ENCODE measurements around the gene BOD1L1.
A peak's percentile ranks its signal among the peaks of the same experiment; 100 is the strongest.

Gene BOD1L1

DNA sequence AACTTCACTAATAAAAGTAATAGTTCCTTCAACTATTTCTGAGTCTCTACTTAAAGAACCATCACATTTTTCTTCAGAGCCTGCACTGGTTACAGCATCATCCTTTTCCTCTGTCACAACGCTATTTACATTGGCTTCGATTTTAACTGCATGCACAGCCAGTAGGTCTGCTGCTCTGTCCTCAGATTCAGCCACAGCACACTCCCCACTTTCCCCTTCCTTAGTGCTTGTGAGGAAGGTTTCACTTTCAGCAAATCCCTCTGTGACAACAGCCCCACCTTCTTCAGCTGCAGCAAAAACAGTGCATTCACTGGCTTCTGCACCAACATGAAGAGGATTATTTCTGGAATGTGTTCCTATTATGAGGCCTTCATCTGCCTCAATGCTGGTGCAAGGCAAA is 25.7 kb downstream of the BOD1L1 start:
- TF ChIP-seq, protein P1, sequence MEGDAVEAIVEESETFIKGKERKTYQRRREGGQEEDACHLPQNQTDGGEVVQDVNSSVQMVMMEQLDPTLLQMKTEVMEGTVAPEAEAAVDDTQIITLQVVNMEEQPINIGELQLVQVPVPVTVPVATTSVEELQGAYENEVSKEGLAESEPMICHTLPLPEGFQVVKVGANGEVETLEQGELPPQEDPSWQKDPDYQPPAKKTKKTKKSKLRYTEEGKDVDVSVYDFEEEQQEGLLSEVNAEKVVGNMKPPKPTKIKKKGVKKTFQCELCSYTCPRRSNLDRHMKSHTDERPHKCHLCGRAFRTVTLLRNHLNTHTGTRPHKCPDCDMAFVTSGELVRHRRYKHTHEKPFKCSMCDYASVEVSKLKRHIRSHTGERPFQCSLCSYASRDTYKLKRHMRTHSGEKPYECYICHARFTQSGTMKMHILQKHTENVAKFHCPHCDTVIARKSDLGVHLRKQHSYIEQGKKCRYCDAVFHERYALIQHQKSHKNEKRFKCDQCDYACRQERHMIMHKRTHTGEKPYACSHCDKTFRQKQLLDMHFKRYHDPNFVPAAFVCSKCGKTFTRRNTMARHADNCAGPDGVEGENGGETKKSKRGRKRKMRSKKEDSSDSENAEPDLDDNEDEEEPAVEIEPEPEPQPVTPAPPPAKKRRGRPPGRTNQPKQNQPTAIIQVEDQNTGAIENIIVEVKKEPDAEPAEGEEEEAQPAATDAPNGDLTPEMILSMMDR (IDR thresholded peaks at IDR 0.05; ENCODE audit: low read depth, low read length), result no peak
- H3K4me3 ChIP-seq (replicated peaks in 1 of 2; ENCODE audit: low read depth in 2 of 2, low read length in 2 of 2), result no peak overlapping the region
- DNase-seq (ENCODE audit: low read depth in 2 of 2), result no peak

DNA sequence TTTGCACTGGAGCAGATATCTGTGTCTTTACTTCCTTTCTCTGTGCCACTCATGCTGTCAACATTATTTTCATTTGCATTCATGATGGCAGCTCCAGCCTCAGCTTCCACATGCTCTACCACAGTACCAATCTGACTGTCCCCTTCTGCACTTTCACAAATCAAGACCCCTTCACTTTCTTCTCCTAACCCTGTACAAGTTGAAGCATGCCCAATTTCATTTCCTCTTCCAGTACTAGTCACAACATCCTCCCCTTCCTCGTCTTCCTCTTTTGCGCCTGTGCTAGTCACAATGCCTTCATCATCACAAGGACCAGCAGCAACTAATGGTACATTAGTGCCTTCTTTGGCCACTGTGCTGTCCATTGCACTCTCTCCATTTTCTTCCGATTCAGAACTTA is 26.5 kb downstream of the BOD1L1 start:
- no peak overlapping the region for H3K4me3 ChIP-seq (replicated peaks in 1 of 2; ENCODE audit: low read depth in 2 of 2, low read length in 2 of 2)
- TF ChIP-seq, protein P1 (IDR thresholded peaks at IDR 0.05; ENCODE audit: low read depth, low read length), result no peak
- DNase-seq (ENCODE audit: low read depth in 2 of 2), result no peak

DNA sequence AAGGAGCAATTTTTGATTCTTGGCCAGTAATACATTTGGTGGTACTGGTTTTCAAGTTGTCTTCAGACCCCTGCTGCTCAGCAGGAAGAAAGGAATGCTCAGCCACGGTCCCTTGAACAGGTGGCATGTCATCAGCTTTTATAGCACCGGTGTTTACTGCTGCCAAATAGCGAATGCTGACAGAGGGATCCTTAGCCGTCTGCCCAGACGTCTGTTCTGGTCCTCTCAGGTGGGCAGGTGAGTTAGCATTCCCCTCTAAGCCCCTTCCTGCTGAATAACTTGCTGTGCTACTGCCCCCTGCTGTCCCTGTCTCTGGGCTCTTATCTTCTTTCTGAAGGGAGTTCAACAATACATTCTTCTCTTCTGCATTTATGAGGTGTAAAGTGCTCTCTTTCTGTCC is 28.4 kb downstream of the BOD1L1 start:
- TF ChIP-seq, protein P1 (IDR thresholded peaks at IDR 0.05; ENCODE audit: low read depth, low read length), result peak; percentile 43
- no peak overlapping the region for H3K4me3 ChIP-seq (replicated peaks in 1 of 2; ENCODE audit: low read depth in 2 of 2, low read length in 2 of 2)
- no peak for DNase-seq (ENCODE audit: low read depth in 2 of 2)

DNA sequence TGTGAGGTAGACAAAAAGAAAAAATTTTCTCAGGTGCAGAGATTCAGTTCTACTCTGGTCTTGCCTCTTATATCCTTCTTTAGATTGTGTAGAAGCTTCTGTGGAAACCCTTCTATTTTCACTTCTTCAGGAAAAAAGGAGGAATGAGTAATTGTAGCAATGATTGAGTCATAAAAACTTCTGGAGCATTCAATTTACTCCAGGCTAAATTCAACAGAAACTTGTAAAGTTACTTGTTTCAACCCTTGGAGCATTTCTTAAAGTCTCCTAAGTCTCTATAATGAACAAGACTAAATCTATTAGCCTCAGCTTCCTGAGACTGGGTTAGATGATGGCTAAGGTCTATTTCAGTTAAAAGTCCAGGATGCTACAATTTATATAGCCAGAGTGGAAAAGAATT is 29.9 kb downstream of the BOD1L1 start:
- H3K4me3 ChIP-seq (replicated peaks in 1 of 2; ENCODE audit: low read depth in 2 of 2, low read length in 2 of 2), result no peak overlapping the region
- DNase-seq (ENCODE audit: low read depth in 2 of 2), result peak in 1 of 2 donors; percentile 22
- TF ChIP-seq, protein P1 (IDR thresholded peaks at IDR 0.05; ENCODE audit: low read depth, low read length), result no peak

DNA sequence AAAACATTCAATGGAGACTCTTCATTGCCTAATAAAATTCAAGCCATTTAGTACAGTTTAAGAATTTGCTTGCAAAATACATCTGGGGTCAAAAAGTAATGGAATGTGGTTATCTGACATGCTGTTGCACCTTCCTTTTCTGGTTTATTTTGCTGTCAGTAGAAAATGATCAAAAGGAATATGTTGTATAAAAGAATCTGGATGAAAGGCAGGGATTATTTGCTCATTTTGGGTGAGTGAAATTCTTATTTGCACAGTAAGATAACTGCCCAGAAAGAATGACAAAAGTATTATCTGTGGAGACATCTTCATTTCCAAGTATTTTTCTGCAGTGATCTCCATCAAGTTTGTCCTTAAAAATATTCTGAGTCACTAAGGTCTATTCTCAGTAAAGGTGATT is 30.4 kb downstream of the BOD1L1 start:
- DNase-seq (ENCODE audit: low read depth in 2 of 2), result no peak
- TF ChIP-seq, protein P1 (IDR thresholded peaks at IDR 0.05; ENCODE audit: low read depth, low read length), result no peak
- H3K4me3 ChIP-seq (replicated peaks in 1 of 2; ENCODE audit: low read depth in 2 of 2, low read length in 2 of 2), result no peak overlapping the region

DNA sequence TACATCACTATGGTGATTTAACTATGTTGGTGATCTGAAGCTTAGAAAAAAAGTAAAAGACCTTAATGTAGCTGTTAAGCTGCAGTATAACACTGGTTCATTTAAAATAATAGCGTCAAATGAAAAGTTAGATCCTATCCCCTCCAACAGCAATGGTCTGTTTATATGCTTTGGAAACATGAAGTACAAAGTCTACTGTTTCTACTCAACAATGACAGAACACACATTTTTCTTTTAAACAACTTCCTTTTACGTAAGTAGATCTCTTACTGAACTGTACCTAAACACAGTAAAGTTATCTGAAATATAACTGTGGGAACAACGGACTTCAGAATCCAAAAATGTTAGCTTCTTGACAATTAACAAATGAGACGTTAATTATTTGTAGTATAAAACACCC is 35.3 kb downstream of the BOD1L1 start:
- TF ChIP-seq, protein P1 (IDR thresholded peaks at IDR 0.05; ENCODE audit: low read depth, low read length), result no peak
- no peak for DNase-seq (ENCODE audit: low read depth in 2 of 2)
- H3K4me3 ChIP-seq (replicated peaks in 1 of 2; ENCODE audit: low read depth in 2 of 2, low read length in 2 of 2), result no peak overlapping the region

DNA sequence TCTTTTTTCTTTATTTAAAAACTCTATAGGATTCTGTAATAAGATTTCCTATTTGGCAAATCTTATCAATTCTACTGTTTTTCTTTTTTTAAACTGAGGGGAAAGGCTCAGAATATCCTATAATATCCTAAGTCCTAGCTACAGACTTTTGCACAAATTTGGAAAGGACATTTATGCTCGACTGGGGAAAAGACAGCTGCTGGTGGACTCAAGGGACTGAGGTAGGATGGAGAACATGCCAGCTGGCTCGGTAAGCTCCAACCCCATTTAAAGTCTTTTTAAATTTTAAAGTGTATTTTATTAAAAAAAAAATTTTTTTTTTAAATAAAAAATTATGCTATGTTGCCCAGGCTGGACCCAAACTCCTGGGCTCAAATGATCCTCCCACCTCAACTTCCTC is 36.8 kb downstream of the BOD1L1 start:
- TF ChIP-seq, protein P1 (IDR thresholded peaks at IDR 0.05; ENCODE audit: low read depth, low read length), result no peak
- no peak overlapping the region for H3K4me3 ChIP-seq (replicated peaks in 1 of 2; ENCODE audit: low read depth in 2 of 2, low read length in 2 of 2)
- no peak for DNase-seq (ENCODE audit: low read depth in 2 of 2)
